Activated T-helper 2 cell treated with anti-CD3 and anti-CD28 coated beads, Interferon-gamma antibody, Interleukin-2, Interleukin-4, amounts not matched to agents 10 μg/mL and 5 μg/mL and 100 μg/mL, durations not matched to agents 14 hours and 24 hours and 36 hours (primary cell): ENCODE data around the gene ALDH1B1. TPM values are rescaled to one million over a fixed set of nuclear protein-coding genes. Genes with fewer than 3 reads are reported as not detected.

Source experiments
- DNase-seq: peaks from one replicate; pipeline ENCODE4 v3.0.0; 2021; ENCODE audit warnings: low spot score
- H3K27ac Mint-ChIP-seq: one replicate; pipeline ENCODE4 v1.8.0; 2021; ENCODE audit warnings: mixed read lengths
- H3K27me3 Mint-ChIP-seq: one replicate; pipeline ENCODE4 v1.8.0; 2021; ENCODE audit warnings: low read depth, mixed read lengths
- H3K36me3 Mint-ChIP-seq: one replicate; pipeline ENCODE4 v1.8.0; 2021; ENCODE audit warnings: low read depth, mixed read lengths
- H3K4me1 Mint-ChIP-seq: one replicate; pipeline ENCODE4 v1.8.0; 2021; ENCODE audit warnings: low read depth, mixed read lengths
- H3K4me3 Mint-ChIP-seq: one replicate; pipeline ENCODE4 v1.8.0; 2021; ENCODE audit warnings: low read depth, mild to moderate bottlenecking, moderate library complexity, mixed read lengths
- H3K9me3 Mint-ChIP-seq: one replicate; pipeline ENCODE4 v1.8.0; 2021; ENCODE audit warnings: mixed read lengths
- intact Hi-C: fragments of 100-400 bp; cut with micrococcal nuclease; formaldehyde crosslinking; loops from one replicate; pipeline ENCODE4 v1.15.1; 2023
- total RNA-seq: library from RNA; stranded (reverse); gene quantifications from 2 replicates; pipeline ENCODE4 v1.2.3, GENCODE V29; 2022

ALDH1B1 gene
- total RNA-seq, 1 donor from 2014 or later: 39.3 TPM

DNA sequence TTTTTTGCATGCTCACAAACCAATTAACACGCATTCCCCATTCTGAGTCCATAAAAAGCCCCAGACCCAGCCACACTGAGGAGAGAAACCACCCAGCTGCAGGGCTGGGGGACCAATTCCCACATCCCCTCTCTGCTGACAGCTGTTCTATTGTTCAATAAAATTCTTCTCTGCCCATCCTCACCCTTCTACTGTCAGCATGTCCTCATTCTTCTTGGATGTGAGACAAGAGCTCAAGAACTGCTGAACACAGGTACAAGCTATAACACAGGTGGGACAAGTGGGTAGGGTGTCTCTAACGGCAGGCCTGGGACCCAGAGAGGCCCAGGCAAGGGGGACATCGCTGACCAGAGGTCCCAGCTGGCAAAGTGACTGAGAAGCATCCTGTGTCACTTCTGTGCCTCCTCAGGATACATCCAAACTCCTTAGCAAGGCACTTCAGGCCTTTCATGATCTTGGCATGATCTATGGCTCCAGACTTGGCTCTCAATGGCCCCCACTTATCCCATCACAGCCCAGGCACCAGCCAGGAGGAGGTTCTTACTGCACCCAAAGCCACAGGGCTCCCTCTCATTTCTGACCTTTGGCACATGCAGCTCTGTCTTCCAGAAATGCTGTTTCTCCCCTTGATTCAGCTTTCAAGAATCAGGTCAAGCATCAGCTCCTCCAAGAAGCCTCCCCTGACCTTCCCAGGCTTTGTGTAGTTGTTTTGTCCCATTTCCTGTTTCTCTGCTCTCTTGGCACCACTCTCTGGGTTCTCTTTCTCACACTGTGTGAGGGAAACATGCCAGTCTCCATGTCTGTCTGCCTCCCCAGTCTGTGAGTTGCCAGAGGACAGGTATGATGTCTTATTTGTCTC, 7.3 kb upstream of the ALDH1B1 start:
- no peak for DNase-seq
- H3K4me1 Mint-ChIP-seq: no peaks in the 10 kb centered on the region
- no peak overlapping the region for H3K27ac Mint-ChIP-seq
- no peak overlapping the region for H3K4me3 Mint-ChIP-seq
- H3K27me3 Mint-ChIP-seq: peaks cover 11% of the 10 kb centered on the region
- intact Hi-C loops: no loop called here
- H3K9me3 Mint-ChIP-seq: peaks cover 6% of the 10 kb centered on the region
- no peaks in the 10 kb centered on the region for H3K36me3 Mint-ChIP-seq

GRCh38 chr9:38385896-38386295, 6.6 kb upstream of the ALDH1B1 start:
- H3K4me1 Mint-ChIP-seq: no peaks in the 10 kb centered on the region
- peaks cover 16% of the 10 kb centered on the region for H3K27me3 Mint-ChIP-seq
- no peaks in the 10 kb centered on the region for H3K36me3 Mint-ChIP-seq
- H3K27ac Mint-ChIP-seq: no peak overlapping the region
- no peak overlapping the region for H3K4me3 Mint-ChIP-seq
- intact Hi-C loops: no loop called here
- peaks cover 6% of the 10 kb centered on the region for H3K9me3 Mint-ChIP-seq
- no peak for DNase-seq

DNA sequence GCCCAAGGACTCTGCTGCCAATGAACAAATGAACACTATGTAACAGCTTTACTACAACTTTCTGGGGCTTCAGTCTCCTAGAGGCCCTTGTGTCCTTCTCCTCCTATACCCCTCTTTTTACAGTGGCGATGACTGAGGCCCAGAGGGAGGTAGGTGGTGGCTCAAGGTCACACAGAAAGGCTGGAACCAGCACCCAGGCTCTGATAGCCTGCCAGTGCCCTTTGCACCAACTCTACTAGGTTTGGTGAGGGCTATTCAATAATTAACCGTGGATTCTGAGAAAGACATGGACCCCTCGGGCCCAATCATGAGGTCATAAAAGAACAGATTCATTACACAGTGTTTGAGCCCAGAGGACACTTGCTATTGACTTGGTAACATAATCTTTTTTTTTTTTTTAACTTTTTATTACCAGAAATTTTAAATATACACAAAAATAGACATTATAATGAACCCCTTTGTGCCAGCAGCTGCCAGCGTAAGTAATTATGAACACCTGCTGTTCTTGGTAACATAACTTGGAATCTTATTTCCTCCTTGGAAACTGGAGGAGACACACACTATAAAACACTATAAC, 6.1 kb upstream of the ALDH1B1 start:
- peaks cover 18% of the 10 kb centered on the region for H3K27me3 Mint-ChIP-seq
- peaks cover 6% of the 10 kb centered on the region for H3K9me3 Mint-ChIP-seq
- DNase-seq: no peak
- H3K4me3 Mint-ChIP-seq: no peak overlapping the region
- H3K27ac Mint-ChIP-seq: no peak overlapping the region
- intact Hi-C loops: no loop called here
- no peaks in the 10 kb centered on the region for H3K4me1 Mint-ChIP-seq
- H3K36me3 Mint-ChIP-seq: no peaks in the 10 kb centered on the region

DNA sequence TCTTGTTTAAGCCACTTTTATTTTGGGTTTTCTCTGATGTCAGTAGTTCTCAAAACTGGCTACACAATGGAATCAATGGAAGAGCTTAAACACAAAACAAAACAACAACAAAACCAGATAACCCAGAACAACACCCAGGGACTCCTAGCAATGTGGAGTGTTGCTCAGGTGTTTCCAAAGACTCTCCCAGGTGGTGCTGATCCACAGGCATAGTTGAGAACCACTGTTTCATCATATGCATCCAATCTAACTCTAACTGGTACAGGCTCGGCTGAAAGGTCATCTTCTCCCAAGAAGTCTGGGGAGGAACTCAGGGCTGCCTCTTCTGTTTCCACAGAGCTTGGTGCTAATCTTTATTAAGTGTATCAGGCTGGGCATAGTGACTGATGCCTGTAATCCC, 5.4 kb upstream of the ALDH1B1 start:
- no peak overlapping the region for H3K27ac Mint-ChIP-seq
- H3K4me1 Mint-ChIP-seq: peaks cover 2% of the 10 kb centered on the region
- H3K4me3 Mint-ChIP-seq: no peak overlapping the region
- H3K27me3 Mint-ChIP-seq: peaks cover 23% of the 10 kb centered on the region
- DNase-seq: no peak
- intact Hi-C loops: no loop called here
- H3K36me3 Mint-ChIP-seq: no peaks in the 10 kb centered on the region
- peaks cover 6% of the 10 kb centered on the region for H3K9me3 Mint-ChIP-seq

DNA sequence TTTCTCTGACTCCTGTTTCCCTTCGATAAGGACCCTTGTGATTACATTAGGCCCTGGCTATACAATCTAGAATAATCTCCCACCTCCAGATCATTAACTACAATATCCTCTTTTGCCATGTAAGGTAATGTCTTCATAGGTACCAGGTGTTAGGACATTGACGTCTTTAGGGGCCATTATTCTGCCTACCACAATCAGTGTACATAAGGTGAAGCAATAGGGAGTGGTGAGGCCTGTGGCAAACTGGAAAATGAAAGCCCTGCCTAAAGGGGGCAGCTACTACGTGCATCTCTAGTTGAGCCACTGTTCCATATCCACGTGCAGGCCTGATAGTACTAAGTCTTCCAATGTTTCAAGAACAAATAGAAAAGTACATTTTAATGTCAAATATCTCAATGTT, 4.8 kb upstream of the ALDH1B1 start:
- peaks cover 6% of the 10 kb centered on the region for H3K9me3 Mint-ChIP-seq
- intact Hi-C loops: no loop called here
- H3K36me3 Mint-ChIP-seq: no peaks in the 10 kb centered on the region
- no peak overlapping the region for H3K4me3 Mint-ChIP-seq
- DNase-seq: no peak
- peaks cover 24% of the 10 kb centered on the region for H3K27me3 Mint-ChIP-seq
- H3K4me1 Mint-ChIP-seq: peaks cover 4% of the 10 kb centered on the region
- no peak overlapping the region for H3K27ac Mint-ChIP-seq

DNA sequence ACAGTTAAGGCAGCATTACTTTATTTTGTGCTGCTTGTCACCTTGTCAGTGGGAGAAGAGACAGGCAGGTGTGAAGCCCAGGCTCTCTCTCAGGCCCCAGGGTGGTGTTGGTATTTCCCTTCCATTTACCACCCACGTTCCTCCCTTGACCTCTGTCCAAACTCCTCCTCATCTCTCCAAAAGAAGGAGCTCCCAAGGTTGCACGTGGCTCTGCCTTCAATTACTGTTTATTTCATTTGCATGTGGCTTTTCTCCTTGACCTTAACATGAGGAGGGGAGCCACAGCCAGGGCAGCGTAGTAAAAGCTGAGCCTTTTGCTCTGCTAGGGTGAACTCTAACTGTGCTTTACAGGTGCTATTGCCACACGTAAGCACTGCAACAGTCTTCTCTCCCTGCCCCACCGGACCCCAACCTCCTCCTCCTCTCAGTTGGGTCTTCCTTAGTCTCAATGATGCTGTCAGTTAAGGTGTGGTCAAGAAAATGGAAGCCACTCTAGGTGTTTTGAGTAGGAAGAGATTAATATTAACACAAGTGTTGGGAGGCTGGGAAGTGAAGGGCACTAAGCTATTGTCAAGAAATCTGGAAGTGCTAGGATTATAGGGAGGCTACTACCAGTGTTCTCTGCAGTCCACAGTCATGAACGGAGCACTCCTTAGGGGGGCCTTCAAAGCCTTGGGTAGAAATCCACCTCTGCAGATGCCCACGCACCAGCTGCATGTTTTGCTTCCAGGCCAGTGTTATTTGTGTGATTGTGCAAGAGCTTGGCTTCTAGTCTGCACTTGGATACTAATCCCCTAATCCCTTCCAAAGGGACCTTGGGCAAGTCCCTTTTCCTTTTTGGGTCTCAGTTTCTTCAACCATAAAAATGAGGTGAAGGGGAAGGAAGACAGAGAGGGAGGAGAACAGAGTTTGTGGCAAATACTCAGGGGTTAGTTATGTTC, 3.9 kb upstream of the ALDH1B1 start:
- H3K9me3 Mint-ChIP-seq: peaks cover 6% of the 10 kb centered on the region
- peaks cover 9% of the 10 kb centered on the region for H3K4me1 Mint-ChIP-seq
- no peak for DNase-seq
- peaks cover 6% of the 10 kb centered on the region for H3K36me3 Mint-ChIP-seq
- H3K4me3 Mint-ChIP-seq: no peak overlapping the region
- no peak overlapping the region for H3K27ac Mint-ChIP-seq
- intact Hi-C loops: no loop called here
- H3K27me3 Mint-ChIP-seq: peaks cover 24% of the 10 kb centered on the region

DNA sequence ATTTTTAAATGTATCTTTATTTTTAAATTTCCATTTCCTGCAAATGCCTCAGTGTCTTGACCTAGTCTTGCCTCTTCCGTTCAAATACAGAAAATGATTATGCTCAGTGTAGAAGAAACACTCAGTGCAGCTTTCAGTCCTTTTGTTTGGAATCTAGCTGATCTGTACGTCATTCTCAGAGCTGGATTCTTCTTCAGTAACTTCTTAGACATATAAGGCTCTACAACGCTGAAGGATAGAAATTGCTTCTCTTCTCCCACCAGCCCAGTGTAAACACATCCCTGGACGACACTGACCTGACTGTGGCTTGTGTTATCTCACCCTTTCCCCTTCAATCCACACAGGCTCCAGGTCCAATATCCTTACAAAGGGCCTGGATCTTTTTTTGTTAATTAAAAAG, 3.2 kb upstream of the ALDH1B1 start:
- H3K36me3 Mint-ChIP-seq: peaks cover 6% of the 10 kb centered on the region
- peaks cover 24% of the 10 kb centered on the region for H3K27me3 Mint-ChIP-seq
- H3K4me3 Mint-ChIP-seq: no peak overlapping the region

GRCh38 chr9:38390442-38390841, 2.1 kb upstream of the ALDH1B1 start:
- peaks cover 16% of the 10 kb centered on the region for H3K4me1 Mint-ChIP-seq
- peaks cover 12% of the 10 kb centered on the region for H3K36me3 Mint-ChIP-seq
- H3K27ac Mint-ChIP-seq: no peak overlapping the region
- no peaks in the 10 kb centered on the region for H3K9me3 Mint-ChIP-seq
- intact Hi-C loops: loop anchor here (5.0 to 10.0 kb wide), 2 partner anchors 326 to 488 kb away; partner anchors contain the start of genes SHB and SLC25A51
- H3K27me3 Mint-ChIP-seq: peaks cover 24% of the 10 kb centered on the region
- no peak overlapping the region for H3K4me3 Mint-ChIP-seq
- DNase-seq: no peak

More for the DNA sequence above, 3.2 kb upstream of the ALDH1B1 start:
- Mint-ChIP-seq H3K27ac (no peak overlapping the region), H3K4me1 (peaks cover 13% of the 10 kb centered on the region), H3K9me3 (peaks cover 6% of the 10 kb centered on the region)
- DNase-seq: no peak
- intact Hi-C loops: no loop called here

GRCh38 chr9:38390851-38391250, 1.7 kb upstream of the ALDH1B1 start:
- peaks cover 15% of the 10 kb centered on the region for H3K36me3 Mint-ChIP-seq

DNA sequence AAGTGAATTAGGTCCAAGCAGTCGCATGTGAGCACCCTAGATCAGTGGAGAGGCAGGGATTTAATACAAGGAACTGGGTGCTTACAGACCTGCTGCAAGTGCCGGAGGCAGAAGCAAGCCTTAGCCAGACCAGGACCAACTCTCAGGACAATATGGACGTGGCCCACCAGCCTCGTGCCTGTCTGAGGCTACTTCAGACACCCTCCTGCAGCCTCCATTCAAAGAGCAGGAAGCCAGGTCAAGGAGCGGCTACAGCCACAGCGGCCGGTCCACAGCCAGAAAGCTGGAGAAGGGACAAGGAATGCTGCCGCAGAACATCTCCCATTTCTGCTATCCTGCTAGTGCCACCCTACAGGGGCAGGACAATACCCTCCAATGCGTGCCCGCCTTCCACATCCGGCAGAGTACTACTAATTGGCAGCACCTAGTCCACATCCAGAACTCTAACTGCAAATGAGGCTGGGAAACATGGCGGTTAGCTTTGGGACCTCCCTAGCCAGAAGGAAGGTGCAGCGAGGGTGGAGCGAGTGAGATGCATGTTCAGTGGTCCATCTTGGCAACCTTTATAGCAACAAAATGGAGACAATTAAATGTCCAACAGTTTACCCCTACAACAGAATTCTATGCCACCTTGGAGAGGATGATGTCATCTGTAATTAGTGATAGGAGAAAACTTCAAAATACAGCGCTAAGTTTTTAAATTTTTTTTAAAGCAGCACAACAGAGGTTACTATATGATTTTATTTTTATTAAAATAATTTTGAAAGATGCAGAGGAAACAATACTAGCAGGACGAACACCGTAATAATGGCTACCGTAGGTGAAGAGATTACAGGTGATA, 1.0 kb upstream of the ALDH1B1 start:
- peaks cover 24% of the 10 kb centered on the region for H3K27me3 Mint-ChIP-seq
- no peak overlapping the region for H3K27ac Mint-ChIP-seq
- H3K4me3 Mint-ChIP-seq: peak overlapping the region; percentile 96
- H3K36me3 Mint-ChIP-seq: peaks cover 20% of the 10 kb centered on the region
- intact Hi-C loops: loop anchor here (5.0 to 10.0 kb wide), 2 partner anchors 327 to 489 kb away; partner anchors contain the start of genes SHB and SLC25A51
- DNase-seq: no peak
- peaks cover 16% of the 10 kb centered on the region for H3K4me1 Mint-ChIP-seq
- no peaks in the 10 kb centered on the region for H3K9me3 Mint-ChIP-seq

More at GRCh38 chr9:38390851-38391250, 1.7 kb upstream of the ALDH1B1 start:
- DNase-seq: no peak
- H3K4me1 Mint-ChIP-seq: peaks cover 16% of the 10 kb centered on the region
- H3K27me3 Mint-ChIP-seq: peaks cover 24% of the 10 kb centered on the region
- no peak overlapping the region for H3K27ac Mint-ChIP-seq
- no peaks in the 10 kb centered on the region for H3K9me3 Mint-ChIP-seq
- intact Hi-C loops: loop anchor here (5.0 to 10.0 kb wide), 2 partner anchors 326 to 489 kb away; partner anchors contain the start of genes SHB and SLC25A51
- H3K4me3 Mint-ChIP-seq: peak overlapping the region; percentile 50

DNA sequence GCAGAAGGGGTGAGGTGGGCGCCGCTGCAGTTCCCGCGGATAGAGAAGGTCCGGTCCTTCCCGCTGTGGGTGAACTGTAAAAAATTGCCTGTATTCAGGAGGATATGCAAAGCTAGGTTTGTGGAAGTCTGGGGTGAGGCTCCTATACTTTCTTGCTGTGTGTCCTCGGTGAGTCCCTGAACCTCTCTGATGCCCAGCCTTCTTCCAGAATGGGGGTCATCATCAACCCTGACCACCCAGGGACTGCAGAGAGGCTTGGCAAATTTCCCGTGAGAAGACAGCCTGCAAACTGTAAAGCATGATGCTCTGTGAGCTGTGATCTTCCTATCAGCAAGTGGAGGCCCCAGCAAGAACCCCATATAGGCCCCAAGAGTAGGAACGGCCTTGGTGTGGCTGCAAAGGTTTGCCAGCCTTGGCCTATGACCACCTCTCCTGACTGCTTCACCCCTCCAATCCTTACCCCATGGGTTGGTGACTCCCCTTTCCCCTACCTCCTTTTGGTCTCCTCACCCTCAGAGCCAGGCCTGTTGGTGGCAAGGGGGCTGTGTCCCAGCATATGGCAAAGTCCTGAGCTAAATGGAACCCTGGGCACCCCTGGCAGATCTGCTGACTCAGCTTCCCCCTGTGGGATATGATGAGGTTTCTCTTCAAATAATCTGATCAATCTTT, 760 bp downstream of the ALDH1B1 start:
- H3K4me1 Mint-ChIP-seq: peaks cover 16% of the 10 kb centered on the region
- intact Hi-C loops: loop anchor here (5.0 to 10.0 kb wide), 2 partner anchors 328 to 491 kb away; partner anchors contain the start of genes SHB and SLC25A51
- H3K36me3 Mint-ChIP-seq: peaks cover 27% of the 10 kb centered on the region
- peak overlapping the region; percentile 90 for H3K27ac Mint-ChIP-seq
- DNase-seq: no peak
- H3K27me3 Mint-ChIP-seq: peaks cover 22% of the 10 kb centered on the region
- H3K4me3 Mint-ChIP-seq: peak overlapping the region; percentile 96
- no peaks in the 10 kb centered on the region for H3K9me3 Mint-ChIP-seq
